WERI-Rb-1 (cell line): Measurements from ENCODE around the gene AGR2.
"Not testable (repeated sequence)": the region's sequence is repeated elsewhere in the genome, so short reads cannot be mapped to it uniquely, and the experiment has no call there.

ENCODE experiments used
- DNase-seq: peaks from one replicate; pipeline ENCODE4 v3.0.0-alpha.2; 2020
- H3K27ac ChIP-seq: fragments of 250-450 bp; sonication (Bioruptor Pico); 2 replicates; pipeline ENCODE4 v1.5.1; 2020; ENCODE audit warnings: mild to moderate bottlenecking, moderate library complexity
- H3K27me3 ChIP-seq: fragments of 250-450 bp; sonication (Bioruptor Pico); 2 replicates; pipeline ENCODE4 v1.5.1; 2021; ENCODE audit warnings: mild to moderate bottlenecking, low read depth, moderate library complexity; ENCODE audit not compliant: insufficient read depth, severe bottlenecking
- H3K36me3 ChIP-seq: fragments of 250-450 bp; sonication (Bioruptor Pico); 2 replicates; pipeline ENCODE4 v1.5.1; 2020; ENCODE audit warnings: mild to moderate bottlenecking, moderate library complexity
- H3K4me3 ChIP-seq: 2 replicates; pipeline ENCODE4 v1.5.1; 2011; ENCODE audit warnings: low read depth, mild to moderate bottlenecking, control low read depth, low read length
- H3K9me3 ChIP-seq: fragments of 250-450 bp; sonication (Bioruptor Pico); 2 replicates; pipeline ENCODE4 v1.5.1; 2021; ENCODE audit warnings: mild to moderate bottlenecking, moderate library complexity; ENCODE audit not compliant: severe bottlenecking
- TF ChIP-seq, protein P1 (sequence below): IDR thresholded peaks from 2 replicates; pipeline ENCODE4 v1.5.1; 2011; ENCODE audit warnings: low read depth, mild to moderate bottlenecking, control low read depth, inconsistent platforms, low read length

AGR2 gene

DNA sequence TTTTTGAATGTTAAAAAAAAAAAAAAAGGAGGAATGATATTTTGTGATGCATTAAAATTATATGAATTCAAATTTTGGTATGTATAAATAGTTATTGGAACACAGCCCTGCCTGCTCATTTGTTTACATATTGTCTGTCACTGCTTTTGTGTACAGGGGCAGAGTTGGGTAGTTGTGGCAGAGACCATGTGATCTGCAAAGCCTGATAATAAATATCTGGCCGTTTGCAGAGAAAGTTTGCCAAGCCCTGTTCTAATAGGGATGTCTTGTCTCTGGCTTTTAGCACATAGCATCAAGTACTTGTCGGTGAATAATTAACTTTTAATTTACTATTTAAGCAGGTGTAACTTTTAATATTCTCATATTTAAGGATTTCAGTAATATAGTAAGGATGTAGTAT, 31.5 kb downstream of the AGR2 start:
- no peaks in the 10 kb centered on the region for H3K36me3 ChIP-seq
- H3K27ac ChIP-seq: no peak overlapping the region
- H3K27me3 ChIP-seq: no peaks in the 10 kb centered on the region
- TF ChIP-seq, protein P1, sequence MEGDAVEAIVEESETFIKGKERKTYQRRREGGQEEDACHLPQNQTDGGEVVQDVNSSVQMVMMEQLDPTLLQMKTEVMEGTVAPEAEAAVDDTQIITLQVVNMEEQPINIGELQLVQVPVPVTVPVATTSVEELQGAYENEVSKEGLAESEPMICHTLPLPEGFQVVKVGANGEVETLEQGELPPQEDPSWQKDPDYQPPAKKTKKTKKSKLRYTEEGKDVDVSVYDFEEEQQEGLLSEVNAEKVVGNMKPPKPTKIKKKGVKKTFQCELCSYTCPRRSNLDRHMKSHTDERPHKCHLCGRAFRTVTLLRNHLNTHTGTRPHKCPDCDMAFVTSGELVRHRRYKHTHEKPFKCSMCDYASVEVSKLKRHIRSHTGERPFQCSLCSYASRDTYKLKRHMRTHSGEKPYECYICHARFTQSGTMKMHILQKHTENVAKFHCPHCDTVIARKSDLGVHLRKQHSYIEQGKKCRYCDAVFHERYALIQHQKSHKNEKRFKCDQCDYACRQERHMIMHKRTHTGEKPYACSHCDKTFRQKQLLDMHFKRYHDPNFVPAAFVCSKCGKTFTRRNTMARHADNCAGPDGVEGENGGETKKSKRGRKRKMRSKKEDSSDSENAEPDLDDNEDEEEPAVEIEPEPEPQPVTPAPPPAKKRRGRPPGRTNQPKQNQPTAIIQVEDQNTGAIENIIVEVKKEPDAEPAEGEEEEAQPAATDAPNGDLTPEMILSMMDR: no peak
- DNase-seq: no peak
- no peaks in the 10 kb centered on the region for H3K9me3 ChIP-seq
- no peak overlapping the region for H3K4me3 ChIP-seq

DNA sequence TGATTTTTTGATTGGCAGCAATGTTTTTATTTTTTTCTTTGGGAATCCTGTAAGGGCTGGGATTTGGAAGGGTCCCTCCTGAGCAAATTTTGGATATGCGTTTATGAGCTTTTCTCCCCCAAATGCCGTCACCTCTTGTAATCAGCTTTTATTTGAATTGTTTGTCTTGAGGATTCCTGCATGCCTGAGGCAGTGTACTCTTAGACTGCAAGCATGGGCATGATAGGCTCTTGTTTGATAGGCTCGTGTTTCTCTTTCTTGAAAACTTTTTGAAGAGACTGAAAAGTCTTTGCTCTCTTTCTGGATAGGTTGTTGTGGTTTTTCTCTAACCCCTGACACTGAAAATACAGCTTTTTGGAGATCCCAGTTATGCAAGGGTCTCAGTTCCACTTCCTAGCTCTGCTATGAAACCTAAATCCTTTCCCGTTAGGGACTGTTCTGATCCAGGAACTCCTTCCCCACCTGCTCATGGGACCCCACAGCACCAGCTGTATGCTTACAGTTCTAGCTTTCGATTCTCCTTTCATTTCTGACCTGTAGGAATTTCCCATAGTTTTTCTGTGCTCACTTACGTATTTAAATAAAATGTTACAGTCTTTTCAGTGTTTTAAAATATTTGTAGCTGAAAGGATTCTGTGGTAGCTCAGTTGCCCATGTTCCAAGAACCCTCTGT, 34.0 kb downstream of the AGR2 start:
- H3K4me3 ChIP-seq: no peak overlapping the region
- no peak overlapping the region for H3K27ac ChIP-seq
- H3K36me3 ChIP-seq: no peaks in the 10 kb centered on the region
- TF ChIP-seq, protein P1: no peak
- no peak for DNase-seq
- no peaks in the 10 kb centered on the region for H3K9me3 ChIP-seq
- H3K27me3 ChIP-seq: no peaks in the 10 kb centered on the region

DNA sequence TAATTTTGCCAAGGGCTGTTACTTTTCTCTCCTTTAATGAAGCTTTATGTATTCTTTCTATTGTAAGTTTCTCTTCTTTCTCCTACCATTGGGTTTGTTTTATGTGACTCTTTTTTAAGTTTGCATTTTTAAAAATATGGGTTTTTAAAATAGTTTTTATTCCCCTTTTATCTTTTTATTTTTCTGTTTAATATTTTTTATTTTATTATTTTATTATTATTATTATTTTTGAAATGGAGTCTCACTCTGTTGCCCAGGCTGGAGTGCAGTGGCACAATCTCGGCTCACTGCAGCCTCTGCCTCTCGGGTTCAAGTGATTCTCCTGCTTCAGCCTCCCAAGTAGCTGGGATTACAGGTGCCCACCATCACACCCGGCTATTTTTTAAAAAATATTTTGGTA, 34.8 kb downstream of the AGR2 start:
- DNase-seq, H3K27me3 ChIP-seq, H3K27ac ChIP-seq: not testable (repeated sequence)

DNA sequence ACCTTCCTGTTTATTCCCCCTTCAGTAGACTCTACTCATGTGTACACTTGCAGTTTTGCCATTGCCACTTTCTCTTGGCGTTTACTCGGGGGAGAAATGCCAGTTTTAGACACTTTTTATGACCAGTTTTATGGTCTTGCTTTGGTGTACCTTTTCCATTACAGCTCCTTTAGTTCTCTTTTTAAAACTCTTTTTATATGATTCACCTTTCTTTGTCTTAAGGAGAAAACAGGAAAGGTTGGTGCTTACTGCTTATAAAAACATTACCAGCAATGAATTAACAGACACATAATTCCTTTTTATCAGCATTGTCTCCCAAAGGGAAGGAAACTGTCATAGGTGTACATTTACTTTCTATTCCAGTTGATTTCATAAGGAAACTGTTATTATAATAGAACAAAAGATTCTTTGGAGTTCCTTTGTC, 39.4 kb downstream of the AGR2 start:
- Histone ChIP-seq H3K27ac (no peak overlapping the region), H3K9me3 (no peaks in the 10 kb centered on the region), H3K4me3 (no peak overlapping the region), H3K27me3 (no peaks in the 10 kb centered on the region), H3K36me3 (no peaks in the 10 kb centered on the region; the same call in 1 of the 2 replicates)
- TF ChIP-seq, protein P1: no peak
- no peak for DNase-seq

More for the DNA sequence above, 34.8 kb downstream of the AGR2 start:
- H3K36me3 ChIP-seq, H3K9me3 ChIP-seq, H3K4me3 ChIP-seq: not testable (repeated sequence)

DNA sequence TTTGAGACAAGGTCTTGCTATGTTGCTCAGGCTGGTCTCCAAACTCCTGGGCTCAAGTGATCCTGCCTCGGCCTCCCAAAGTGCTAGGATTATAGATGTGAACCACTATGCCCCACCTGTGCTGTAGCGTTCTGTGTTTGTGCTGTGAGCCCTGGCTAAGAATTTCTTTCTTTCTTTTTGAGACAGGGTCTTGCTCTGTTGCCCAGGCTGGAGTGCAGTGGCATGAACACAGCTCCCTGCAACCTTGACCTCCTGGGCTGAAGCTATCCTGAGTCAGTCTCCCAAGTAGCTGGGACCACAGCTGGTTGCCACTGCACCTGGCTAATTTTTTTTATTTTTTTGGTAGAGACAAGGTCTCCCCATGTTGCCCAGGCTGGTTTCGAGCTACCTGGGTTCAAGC, 39.9 kb downstream of the AGR2 start:
- no peak for DNase-seq
- no peaks in the 10 kb centered on the region; the same call in 1 of the 2 replicates for H3K36me3 ChIP-seq
- H3K4me3 ChIP-seq: no peak overlapping the region
- no peak overlapping the region for H3K27ac ChIP-seq
- H3K27me3 ChIP-seq: no peaks in the 10 kb centered on the region
- TF ChIP-seq, protein P1: no peak
- H3K9me3 ChIP-seq: no peaks in the 10 kb centered on the region

DNA sequence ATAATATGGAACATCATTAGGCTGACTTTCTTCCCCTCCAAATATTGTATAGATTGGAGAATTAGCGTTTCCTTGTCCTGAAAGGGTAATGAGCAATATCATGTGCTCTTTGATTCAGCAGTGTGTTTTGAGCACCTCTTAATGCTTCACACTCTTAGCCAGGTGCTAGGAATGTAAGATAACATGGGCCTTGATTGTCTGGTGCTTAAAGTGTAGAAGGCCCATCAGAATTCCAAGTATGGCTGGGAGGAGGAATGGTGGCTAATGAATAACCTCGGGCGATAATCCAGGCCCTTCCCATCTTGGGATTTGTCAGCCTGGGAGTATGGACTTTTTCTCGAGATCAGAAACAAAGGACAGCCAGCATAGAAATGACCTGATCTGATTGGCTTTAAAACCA, 42.6 kb downstream of the AGR2 start:
- Histone ChIP-seq H3K4me3 (no peak overlapping the region), H3K9me3 (no peaks in the 10 kb centered on the region), H3K27ac (no peak overlapping the region), H3K27me3 (no peaks in the 10 kb centered on the region), H3K36me3 (no peaks in the 10 kb centered on the region; the same call in none of the 2 replicates)
- TF ChIP-seq, protein P1: no peak
- DNase-seq: no peak
